GM12878 (cell line): ENCODE data around the gene HS6ST3. TPM values are rescaled to one million over a fixed set of nuclear protein-coding genes. Genes with fewer than 3 reads are reported as not detected.

Experiments used
- ATAC-seq: fragments of 200-7000 bp; cut with Tn5 transposase; 3 replicates; pipeline ENCODE4 v1.9.1; 2020; ENCODE audit warnings: mild to moderate bottlenecking, moderate library complexity
- BruUV-seq: library from RNA; stranded (reverse); fragments of 400-500 nt; replicated peaks from 2 replicates; lab custom pipeline; 2021; lab: Mats Ljungman, UMichigan
- CTCF ChIA-PET: fragments of 300-600 bp; sonication (Branson Sonifier 250); formaldehyde crosslinking; extraction: SDS; loops from one replicate; lab custom pipeline; 2021; ENCODE audit warnings: inconsistent platforms; lab: Yijun Ruan, JAX
- POLR2A ChIA-PET: fragments of 350-600 bp; formaldehyde crosslinking; extraction: SDS; loops from one replicate; lab custom pipeline; 2021; ENCODE audit warnings: inconsistent platforms; lab: Charles Lee
- RAD21 ChIA-PET: fragments of 300-600 bp; sonication (Branson Sonifier 250); formaldehyde crosslinking; loops from one replicate; lab custom pipeline; 2023; ENCODE audit warnings: antibody characterized with exemption; ENCODE audit not compliant: unreplicated experiment; lab: Charles Lee
- SMC1A ChIA-PET: fragments of 300-600 bp; sonication (Branson Sonifier 250); formaldehyde crosslinking; loops from one replicate; lab custom pipeline; 2023; ENCODE audit not compliant: unreplicated experiment, uncharacterized antibody; lab: Charles Lee
- DNase-seq: peaks from one replicate; pipeline ENCODE4 v3.0.0-alpha.2; 2011; ENCODE audit warnings: low read depth, low spot score
- FAIRE-seq: peaks from 3 replicates; lab custom pipeline; 2011; peaks lifted over from hg19 to GRCh38; lab: Jason Lieb, UNC
- H2AFZ ChIP-seq: 2 replicates; pipeline ENCODE4 v1.6.0; 2011; ENCODE audit warnings: low read depth, low read length, control low read depth; ENCODE audit not compliant: control insufficient read depth
- H3K27ac ChIP-seq: 2 replicates; pipeline ENCODE4 v1.5.1; 2011; ENCODE audit warnings: control low read depth; ENCODE audit not compliant: control insufficient read depth, insufficient read depth
- H3K27me3 ChIP-seq, 2 experiments: replicated peaks in 1 of 2; 2 replicates each; pipeline versions ENCODE4 v1.6.0 to v1.6.1; 2011; ENCODE audit warnings: low read length in 1 of 2; ENCODE audit not compliant: control insufficient read depth in 2 of 2, insufficient read depth in 2 of 2
- H3K36me3 ChIP-seq, 2 experiments: 2 replicates each; pipeline ENCODE4 v1.5.1; 2011; ENCODE audit warnings: low read length in 1 of 2; ENCODE audit not compliant: control insufficient read depth in 2 of 2, insufficient read depth in 2 of 2
- H3K4me1 ChIP-seq: 2 replicates; pipeline ENCODE4 v1.6.1; 2011; ENCODE audit warnings: mild to moderate bottlenecking, low read length, moderate library complexity, mixed read lengths; ENCODE audit not compliant: control insufficient read depth, insufficient read depth
- H3K4me2 ChIP-seq: 2 replicates; pipeline ENCODE4 v1.6.0; 2011; ENCODE audit warnings: control low read depth; ENCODE audit not compliant: control insufficient read depth, insufficient read depth
- H3K4me3 ChIP-seq: fragments of 200-600 bp; sonication (generic); 2 replicates; pipeline ENCODE4 v1.5.1; 2016
- H3K79me2 ChIP-seq: 2 replicates; pipeline ENCODE4 v1.6.0; 2011; ENCODE audit warnings: low read length; ENCODE audit not compliant: control insufficient read depth, insufficient read depth
- H3K9ac ChIP-seq: 2 replicates; pipeline ENCODE4 v1.8.0; 2011; ENCODE audit warnings: low read length, control low read depth, mixed read lengths; ENCODE audit not compliant: control insufficient read depth, insufficient read depth
- H3K9me3 ChIP-seq: replicated peaks from 3 replicates; pipeline ENCODE4 v1.5.1; 2011; ENCODE audit warnings: mild to moderate bottlenecking, low read length; ENCODE audit not compliant: control insufficient read depth, insufficient read depth
- H4K20me1 ChIP-seq: 2 replicates; pipeline ENCODE4 v1.6.0; 2011; ENCODE audit not compliant: control insufficient read depth, insufficient read depth
- BCL11A ChIP-seq: IDR thresholded peaks from 2 replicates; pipeline ENCODE4 v1.6.1; 2011; ENCODE audit warnings: low read depth, low read length
- EED ChIP-seq: sonication (generic); IDR thresholded peaks from 2 replicates; pipeline ENCODE4 v1.6.1; 2016; ENCODE audit warnings: antibody characterized with exemption, low read depth
- EP300 ChIP-seq, 2 experiments: fragments of 150-350 bp in 1 of 2; IDR thresholded peaks; 2 replicates each; pipeline ENCODE4 v1.6.1; 2011 to 2012; ENCODE audit warnings: low read depth in 2 of 2, low read length in 2 of 2, borderline replicate concordance in 1 of 2, improper control_type of control experiment in 1 of 2, inconsistent platforms in 1 of 2; ENCODE audit not compliant: control insufficient read depth in 1 of 2
- ESRRA ChIP-seq: IDR thresholded peaks from 2 replicates; pipeline ENCODE4 v1.6.1; 2012; ENCODE audit warnings: mild to moderate bottlenecking, low read length, improper control_type of control experiment
- FOS ChIP-seq: IDR thresholded peaks from 3 replicates; pipeline ENCODE4 v1.6.1; 2011; ENCODE audit warnings: borderline replicate concordance; ENCODE audit not compliant: insufficient read length; ENCODE audit errors: extremely low read depth
- JUND ChIP-seq: IDR thresholded peaks from 2 replicates; pipeline ENCODE4 v1.6.1; 2012; ENCODE audit warnings: low read depth, mild to moderate bottlenecking, low read length, improper control_type of control experiment, moderate library complexity
- NR2C1 ChIP-seq: fragments of 450-650 bp; IDR thresholded peaks from 2 replicates; pipeline ENCODE4 v1.6.1; 2017; ENCODE audit warnings: antibody characterized with exemption, mild to moderate bottlenecking, moderate library complexity
- NRF1 ChIP-seq: conservative IDR thresholded peaks from 2 replicates; pipeline ENCODE4 v1.6.1; 2011; ENCODE audit warnings: mild to moderate bottlenecking, low read depth, low read length, improper control_type of control experiment
- PML ChIP-seq: IDR thresholded peaks from 2 replicates; pipeline ENCODE4 v1.6.1; 2012; ENCODE audit warnings: low read length, inconsistent platforms
- POLR2A ChIP-seq: IDR thresholded peaks from 2 replicates; pipeline ENCODE4 v1.6.1; 2011; ENCODE audit warnings: low read depth, mild to moderate bottlenecking, low read length
- RFX5 ChIP-seq: IDR thresholded peaks from 2 replicates; pipeline ENCODE4 v1.6.1; 2011; ENCODE audit warnings: low read depth, low read length, improper control_type of control experiment
- SIX5 ChIP-seq: IDR thresholded peaks from 2 replicates; pipeline ENCODE4 v1.6.1; 2011; ENCODE audit warnings: mild to moderate bottlenecking, low read depth, low read length, moderate library complexity; ENCODE audit not compliant: severe bottlenecking
- SRF ChIP-seq, 2 experiments: IDR thresholded peaks; 2 replicates each; pipeline ENCODE4 v1.6.1; 2011; ENCODE audit warnings: low read depth in 2 of 2, low read length in 2 of 2, mild to moderate bottlenecking in 1 of 2, moderate library complexity in 1 of 2
- TCF7 ChIP-seq: IDR thresholded peaks from 2 replicates; pipeline ENCODE4 v1.6.1; 2014; ENCODE audit warnings: antibody characterized with exemption, borderline replicate concordance
- WRNIP1 ChIP-seq: IDR thresholded peaks from 2 replicates; pipeline ENCODE4 v1.6.1; 2011; ENCODE audit warnings: low read depth, low read length, improper control_type of control experiment, borderline replicate concordance
- ZNF274 ChIP-seq: IDR thresholded peaks from one replicate; pipeline ENCODE4 v1.8.0; 2011; ENCODE audit not compliant: insufficient read length, insufficient read depth
- ZSCAN29 ChIP-seq: fragments of 450-650 bp; IDR thresholded peaks from 2 replicates; pipeline ENCODE4 v1.6.1; 2017; ENCODE audit warnings: mild to moderate bottlenecking, moderate library complexity
- WGBS: methylation state at CpG from one replicate; pipeline ENCODE4 v1.1.6; 2016; ENCODE audit warnings: low lambda C conversion rate; ENCODE audit not compliant: insufficient replicate concordance, insufficient coverage; ENCODE audit errors: missing lambda C conversion rate; 5-methylcytosine and 5-hydroxymethylcytosine counted together
- in situ Hi-C: fragments of 300-500 bp; cut with MboI; formaldehyde crosslinking; loops from 9 replicates; pipeline ENCODE4 v1.14.3; 2018; ENCODE audit warnings: mixed read lengths
- intact Hi-C: fragments of 100-400 bp; cut with micrococcal nuclease; formaldehyde crosslinking; loops from one replicate; pipeline ENCODE4 v1.14.2; 2022; ENCODE audit not compliant: unreplicated experiment
- polyA plus RNA-seq, 11 experiments: library from polyadenylated mRNA; depleted of rRNA in 4 of 11; unstranded in 6 of 11; stranded (reverse) in 5 of 11; fragments of >200 nt; fragmentation: Nextera tagmentation in 4 of 11; fragmentation: Illumina TruSeq in 1 of 11; extraction: Ambion mirVana in 4 of 11; extraction: Trizol in 1 of 11; gene quantifications; 1 replicate in 1 of 11; 2 replicates in 10 of 11; pipeline versions ENCODE4 v1.2.1 to v1.2.3, GENCODE V29; 2011 to 2016; ENCODE audit warnings: inconsistent platforms in 2 of 11, missing spikeins in 2 of 11, low read depth in 1 of 11
- total RNA-seq, 4 experiments: library from RNA; depleted of rRNA in 3 of 4; stranded (reverse); fragments of >200 nt in 3 of 4; fragmentation: Illumina TruSeq in 1 of 4; extraction: Trizol in 1 of 4; gene quantifications; 2 replicates each; pipeline versions ENCODE4 v1.2.1 to v1.2.3, GENCODE V29; 2013 to 2021
- TF ChIP-seq, protein P1 (sequence below): fragments of 450-650 bp; IDR thresholded peaks from 2 replicates; pipeline ENCODE4 v1.6.1; 2018; ENCODE audit warnings: borderline replicate concordance, mild to moderate bottlenecking; ENCODE audit not compliant: partially characterized antibody

HS6ST3 gene
- total and polyA plus RNA-seq, 10 of the 15 experiments (the other 5 are each of a cell fraction or from before 2014, with no cell fraction given) = under 0.01 to 2.9 TPM; not detected in 8

DNA sequence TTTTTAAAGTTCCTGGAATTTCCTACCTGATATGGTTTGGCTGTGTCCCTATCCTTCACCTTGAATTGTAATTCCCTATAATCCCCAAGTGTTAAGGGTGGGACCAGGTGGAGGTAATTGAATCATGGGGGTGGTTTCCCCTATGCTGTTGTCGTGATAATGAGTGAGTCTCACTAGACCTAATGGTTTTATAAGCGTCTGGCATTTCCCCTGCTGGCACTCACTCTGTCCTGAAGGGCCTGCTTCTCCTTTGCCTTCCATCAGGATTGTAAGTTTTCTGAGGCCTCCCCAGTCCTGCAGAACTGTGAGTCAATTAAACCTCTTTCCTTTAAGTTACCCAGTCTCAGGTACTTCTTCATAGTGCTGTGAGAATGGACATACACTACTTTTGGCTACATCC is 298.7 kb downstream of the HS6ST3 start:
- no peak for DNase-seq
- Histone ChIP-seq H3K9ac (no peak overlapping the region), H3K36me3 (no peaks in the 10 kb centered on the region), H4K20me1 (no peaks in the 10 kb centered on the region), H3K4me3 (no peak overlapping the region), H3K9me3 (no peaks in the 10 kb centered on the region; the same call in 2 of the 3 replicates), H3K4me1 (no peaks in the 10 kb centered on the region), H3K27me3 (no peaks in the 10 kb centered on the region)
- RAD21 ChIA-PET = no interaction called here
- in situ Hi-C loops = no loop called here
- no TSS peak for BruUV-seq
- intact Hi-C loops = no loop called here
- POLR2A ChIA-PET = no interaction called here
- no peak for ATAC-seq
- SMC1A ChIA-PET = no interaction called here
- no peak for TF ChIP-seq POLR2A
- no peak for TF ChIP-seq EED
- TF ChIP-seq RFX5 = no peak
- TF ChIP-seq NRF1 = no peak
- no peak for TF ChIP-seq ZNF274
- no peak for TF ChIP-seq PML
- no peak for TF ChIP-seq TCF7
- TF ChIP-seq FOS = no peak
- no peak for TF ChIP-seq WRNIP1
- TF ChIP-seq, protein P1, sequence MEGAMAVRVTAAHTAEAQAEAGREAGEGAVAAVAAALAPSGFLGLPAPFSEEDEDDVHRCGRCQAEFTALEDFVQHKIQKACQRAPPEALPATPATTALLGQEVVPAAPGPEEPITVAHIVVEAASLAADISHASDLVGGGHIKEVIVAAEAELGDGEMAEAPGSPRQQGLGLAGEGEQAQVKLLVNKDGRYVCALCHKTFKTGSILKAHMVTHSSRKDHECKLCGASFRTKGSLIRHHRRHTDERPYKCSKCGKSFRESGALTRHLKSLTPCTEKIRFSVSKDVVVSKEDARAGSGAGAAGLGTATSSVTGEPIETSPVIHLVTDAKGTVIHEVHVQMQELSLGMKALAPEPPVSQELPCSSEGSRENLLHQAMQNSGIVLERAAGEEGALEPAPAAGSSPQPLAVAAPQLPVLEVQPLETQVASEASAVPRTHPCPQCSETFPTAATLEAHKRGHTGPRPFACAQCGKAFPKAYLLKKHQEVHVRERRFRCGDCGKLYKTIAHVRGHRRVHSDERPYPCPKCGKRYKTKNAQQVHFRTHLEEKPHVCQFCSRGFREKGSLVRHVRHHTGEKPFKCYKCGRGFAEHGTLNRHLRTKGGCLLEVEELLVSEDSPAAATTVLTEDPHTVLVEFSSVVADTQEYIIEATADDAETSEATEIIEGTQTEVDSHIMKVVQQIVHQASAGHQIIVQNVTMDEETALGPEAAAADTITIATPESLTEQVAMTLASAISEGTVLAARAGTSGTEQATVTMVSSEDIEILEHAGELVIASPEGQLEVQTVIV = no peak
- no peak for TF ChIP-seq NR2C1
- TF ChIP-seq ZSCAN29 = no peak
- TF ChIP-seq BCL11A = no peak
- no peak for TF ChIP-seq SIX5
- no peak for TF ChIP-seq EP300 (IDR thresholded peaks at IDR 0.05; ENCODE audit: borderline replicate concordance in 1 of 2, control insufficient read depth in 1 of 2, low read depth in 2 of 2, low read length in 2 of 2)
- no peak for TF ChIP-seq SRF (IDR thresholded peaks at IDR 0.05; ENCODE audit: low read depth in 2 of 2, low read length in 2 of 2)
- no peak for TF ChIP-seq JUND
- no peak for TF ChIP-seq ESRRA
- TF ChIP-seq, all 136 proteins: peak for 0
- CTCF ChIA-PET = no interaction called here
- 0% methylated on average over 2 of the region's 2 CpGs for WGBS
- Histone ChIP-seq H3K4me2 (no peak overlapping the region), H3K27ac (no peak overlapping the region), H2AFZ (no peak overlapping the region), H3K79me2 (no peaks in the 10 kb centered on the region)
- no peak for FAIRE-seq
